HepG2 (cell line): Measurements from ENCODE around the gene CYLC2. TPM values are rescaled to one million over a fixed set of nuclear protein-coding genes. Genes with fewer than 3 reads are reported as not detected.

ENCODE experiments used
- ATAC-seq: fragments of 200-7000 bp; cut with Tn5 transposase; 3 replicates; pipeline ENCODE4 v1.9.1; 2020; ENCODE audit warnings: mild to moderate bottlenecking, moderate library complexity
- BruUV-seq: library from RNA; stranded (reverse); fragments of 400-500 nt; replicated peaks from 2 replicates; lab custom pipeline; 2021; lab: Mats Ljungman, UMichigan
- CTCF ChIA-PET: fragments of 300-600 bp; formaldehyde crosslinking; extraction: SDS; loops from one replicate; lab custom pipeline; 2021; ENCODE audit warnings: low total read pairs, inconsistent platforms, low intra/inter-chr PET ratio; lab: Yijun Ruan, JAX
- POLR2A ChIA-PET: fragments of 350-600 bp; sonication (Branson Sonifier 250); formaldehyde crosslinking; loops from one replicate; lab custom pipeline; 2020; ENCODE audit warnings: antibody characterized with exemption, inconsistent platforms; lab: Yijun Ruan, JAX
- DNase-seq: peaks from one replicate; pipeline ENCODE4 v3.0.0-alpha.2; 2015; ENCODE audit warnings: low spot score
- FAIRE-seq: peaks from 3 replicates; lab custom pipeline; 2011; peaks lifted over from hg19 to GRCh38; lab: Jason Lieb, UNC
- H2AFZ ChIP-seq: one replicate; pipeline ENCODE4 v1.6.1; 2011; ENCODE audit warnings: low read length, inconsistent platforms
- H3K27ac ChIP-seq: fragments of 300-600 bp; 3 replicates; pipeline ENCODE4 v1.8.0; 2011; ENCODE audit warnings: mixed run types, mild to moderate bottlenecking, mixed read lengths, low read length, inconsistent platforms; ENCODE audit not compliant: insufficient read depth; ENCODE audit errors: extremely low read length
- H3K27me3 ChIP-seq, 2 experiments: fragments of 200-600 bp in 1 of 2; 2 replicates in 1 of 2; 3 replicates in 1 of 2; pipeline versions ENCODE4 v1.6.0 to v1.8.0; 2011; ENCODE audit warnings: low read length in 2 of 2, mild to moderate bottlenecking in 2 of 2, moderate library complexity in 2 of 2, inconsistent platforms in 1 of 2; ENCODE audit not compliant: insufficient read depth in 2 of 2, control insufficient read depth in 1 of 2
- H3K36me3 ChIP-seq, 2 experiments: fragments of 200-600 bp in 1 of 2; replicated peaks in 1 of 2; 2 replicates in 1 of 2; 3 replicates in 1 of 2; pipeline versions ENCODE4 v1.5.1 to v1.8.0; 2011; ENCODE audit warnings: low read length in 2 of 2, inconsistent platforms in 1 of 2; ENCODE audit not compliant: insufficient read depth in 2 of 2, control insufficient read depth in 1 of 2
- H3K4me1 ChIP-seq: 2 replicates; pipeline ENCODE4 v1.5.1; 2012; ENCODE audit warnings: low read length, inconsistent platforms; ENCODE audit not compliant: insufficient read depth
- H3K4me2 ChIP-seq: 2 replicates; pipeline ENCODE4 v1.6.0; 2011; ENCODE audit warnings: low read depth, low read length, inconsistent platforms
- H3K4me3 ChIP-seq, 3 experiments: fragments of 200-600 bp in 1 of 3; sonication (generic), shearing (Covaris generic) in 1 of 3; replicated peaks in 1 of 3; 2 replicates each; pipeline ENCODE4 v1.5.1; 2011 to 2016; ENCODE audit warnings: low read length in 3 of 3, inconsistent platforms in 2 of 3, low read depth in 2 of 3, mild to moderate bottlenecking in 2 of 3, control low read depth in 1 of 3, mixed read lengths in 1 of 3; ENCODE audit not compliant: insufficient read depth in 1 of 3
- H3K79me2 ChIP-seq: one replicate; pipeline ENCODE4 v1.6.1; 2011; ENCODE audit warnings: low read length, inconsistent platforms; ENCODE audit not compliant: insufficient read depth
- H3K9ac ChIP-seq: 2 replicates; pipeline ENCODE4 v1.6.0; 2011; ENCODE audit warnings: mild to moderate bottlenecking, low read depth, low read length, inconsistent platforms; ENCODE audit not compliant: insufficient read depth
- H3K9me3 ChIP-seq: 2 replicates; pipeline ENCODE4 v1.5.1; 2012; ENCODE audit warnings: mild to moderate bottlenecking, low read length
- H4K20me1 ChIP-seq: 2 replicates; pipeline ENCODE4 v1.6.0; 2011; ENCODE audit warnings: inconsistent platforms, mild to moderate bottlenecking, low read length, moderate library complexity; ENCODE audit not compliant: insufficient read depth
- HNRNPL ChIP-seq: fragments of 200-400 bp; formaldehyde crosslinking; IDR thresholded peaks from 2 replicates; pipeline ENCODE4 v1.6.1; 2017; ENCODE audit warnings: mild to moderate bottlenecking, low read depth, low read length
- MAFK ChIP-seq, 2 experiments: IDR thresholded peaks in 1 of 2; conservative IDR thresholded peaks in 1 of 2; 2 replicates each; pipeline ENCODE4 v1.6.1; 2011; ENCODE audit warnings: improper control_type of control experiment in 2 of 2, low read length in 2 of 2
- MTA1 ChIP-seq: sonication (generic); formaldehyde crosslinking; IDR thresholded peaks from 2 replicates; pipeline ENCODE4 v1.4.0; 2020; ENCODE audit warnings: missing genetic modification reagents, mild to moderate bottlenecking, borderline replicate concordance
- NR1H2 ChIP-seq: sonication (generic); formaldehyde crosslinking; IDR thresholded peaks from 2 replicates; pipeline ENCODE4 v1.8.1; 2022; ENCODE audit warnings: low read depth, missing genetic modification reagents, borderline replicate concordance
- ZNF124 ChIP-seq: sonication (generic); formaldehyde crosslinking; IDR thresholded peaks from 2 replicates; pipeline ENCODE4 v1.4.0; 2020; ENCODE audit warnings: missing genetic modification reagents
- WGBS: methylation state at CpG from one replicate; pipeline ENCODE4 v1.1.6; 2017; ENCODE audit warnings: low lambda C conversion rate; 5-methylcytosine and 5-hydroxymethylcytosine counted together
- in situ Hi-C: cut with HindIII; loops from 2 replicates; pipeline ENCODE4 v1.10.0; 2017; ENCODE audit warnings: low pct_unique_long_range_greater_than_20kb; ENCODE audit not compliant: extremely low pct_ligation_motif_present
- intact Hi-C: fragments of 100-400 bp; cut with micrococcal nuclease; formaldehyde crosslinking; loops from one replicate; pipeline ENCODE4 v1.10.0; 2022; ENCODE audit not compliant: unreplicated experiment
- polyA plus RNA-seq, 8 experiments: library from polyadenylated mRNA; depleted of rRNA in 3 of 8; stranded (reverse) in 7 of 8; unstranded in 1 of 8; fragments of >200 nt; fragmentation: Illumina TruSeq in 4 of 8; extraction: Trizol in 4 of 8; gene quantifications; 2 replicates each; pipeline versions ENCODE4 v1.2.1 to v1.2.3, GENCODE V29; 2011 to 2016; ENCODE audit warnings: low read depth in 4 of 8, missing spikeins in 1 of 8, mixed read lengths in 1 of 8; ENCODE audit not compliant: insufficient read depth in 1 of 8
- total RNA-seq, 5 experiments: library from RNA; depleted of rRNA; stranded (reverse); fragments of >200 nt; fragmentation: Illumina TruSeq; extraction: Trizol; gene quantifications; 2 replicates each; pipeline ENCODE4 v1.2.3, GENCODE V29; 2016; ENCODE audit warnings: low read depth in 1 of 5
- TF ChIP-seq, protein P1 (sequence below): sonication (generic); formaldehyde crosslinking; IDR thresholded peaks from 2 replicates; pipeline ENCODE4 v1.5.0; 2020; ENCODE audit warnings: missing genetic modification reagents
- TF ChIP-seq, protein P2 (sequence below): sonication (generic); formaldehyde crosslinking; IDR thresholded peaks from 2 replicates; pipeline ENCODE4 v1.4.0; 2020; ENCODE audit warnings: mild to moderate bottlenecking, missing genetic modification reagents
- TF ChIP-seq, protein P3 (sequence below): sonication (generic); formaldehyde crosslinking; IDR thresholded peaks from 2 replicates; pipeline ENCODE4 v1.9.0; 2021; ENCODE audit warnings: mild to moderate bottlenecking, missing genetic modification reagents

CYLC2 gene
- total and polyA plus RNA-seq, 2 of the 13 experiments (the other 11 are each of a cell fraction or from before 2014, with no cell fraction given) = not detected

DNA sequence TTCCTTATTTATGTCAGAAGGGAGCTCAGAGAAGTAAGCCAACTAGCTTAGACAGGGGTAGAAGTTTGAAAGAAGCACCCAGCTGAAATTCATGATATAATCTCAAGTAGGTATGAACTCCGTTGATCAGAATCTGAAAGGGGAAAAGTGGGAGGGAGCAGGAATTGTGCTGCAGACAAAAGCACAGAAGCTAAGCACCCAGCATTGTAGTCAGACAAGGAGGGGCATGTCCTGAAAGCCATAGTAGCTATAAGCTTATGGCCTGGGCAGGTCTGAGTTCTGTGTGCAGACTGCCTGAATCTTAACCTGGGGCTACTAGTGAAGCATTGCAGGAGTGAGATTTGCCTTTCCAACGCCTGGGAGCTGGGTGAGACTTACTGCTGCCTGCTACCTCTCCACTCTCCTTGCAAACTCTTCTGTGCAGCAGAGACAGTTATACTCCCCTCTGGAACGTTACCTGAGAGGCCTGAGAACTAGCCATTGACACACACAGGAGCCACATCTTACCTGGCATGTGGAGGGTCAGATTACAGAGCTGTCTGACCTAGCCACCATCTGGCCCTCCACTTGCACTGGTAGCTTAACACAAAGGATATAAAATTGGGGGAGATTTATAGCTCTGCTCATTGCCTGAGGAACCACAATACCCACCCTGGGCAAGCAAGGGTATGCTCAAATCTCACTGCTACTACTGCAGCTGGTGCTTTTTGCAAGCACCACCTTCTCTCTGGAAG lies 9.8 kb upstream of the CYLC2 start:
- WGBS = 0% methylated on average over 3 of the region's 3 CpGs
- Histone ChIP-seq H3K9me3 (no peaks in the 10 kb centered on the region), H3K4me2 (no peak overlapping the region), H3K4me3 (no peak overlapping the region), H3K4me1 (no peaks in the 10 kb centered on the region), H3K27ac (no peak overlapping the region), H3K79me2 (no peaks in the 10 kb centered on the region), H3K27me3 (no peaks in the 10 kb centered on the region), H3K9ac (no peak overlapping the region), H3K36me3 (no peaks in the 10 kb centered on the region), H4K20me1 (no peaks in the 10 kb centered on the region), H2AFZ (no peak overlapping the region)
- in situ Hi-C loops (no loop called here), intact Hi-C loops (no loop called here)
- DNase-seq (no peak), FAIRE-seq (no peak), ATAC-seq (no peak)
- BruUV-seq = no TSS peak
- ChIA-PET CTCF (no interaction called here), POLR2A (no interaction called here)
- no peak for TF ChIP-seq MTA1 (CRISPR knock-in tag)
- TF ChIP-seq HNRNPL = no peak
- TF ChIP-seq, protein P1, sequence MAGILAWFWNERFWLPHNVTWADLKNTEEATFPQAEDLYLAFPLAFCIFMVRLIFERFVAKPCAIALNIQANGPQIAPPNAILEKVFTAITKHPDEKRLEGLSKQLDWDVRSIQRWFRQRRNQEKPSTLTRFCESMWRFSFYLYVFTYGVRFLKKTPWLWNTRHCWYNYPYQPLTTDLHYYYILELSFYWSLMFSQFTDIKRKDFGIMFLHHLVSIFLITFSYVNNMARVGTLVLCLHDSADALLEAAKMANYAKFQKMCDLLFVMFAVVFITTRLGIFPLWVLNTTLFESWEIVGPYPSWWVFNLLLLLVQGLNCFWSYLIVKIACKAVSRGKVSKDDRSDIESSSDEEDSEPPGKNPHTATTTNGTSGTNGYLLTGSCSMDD (CRISPR knock-in tag) = no peak
- TF ChIP-seq ZNF124 (CRISPR knock-in tag) = no peak
- TF ChIP-seq NR1H2 (CRISPR knock-in tag) = no peak
- TF ChIP-seq, protein P2, sequence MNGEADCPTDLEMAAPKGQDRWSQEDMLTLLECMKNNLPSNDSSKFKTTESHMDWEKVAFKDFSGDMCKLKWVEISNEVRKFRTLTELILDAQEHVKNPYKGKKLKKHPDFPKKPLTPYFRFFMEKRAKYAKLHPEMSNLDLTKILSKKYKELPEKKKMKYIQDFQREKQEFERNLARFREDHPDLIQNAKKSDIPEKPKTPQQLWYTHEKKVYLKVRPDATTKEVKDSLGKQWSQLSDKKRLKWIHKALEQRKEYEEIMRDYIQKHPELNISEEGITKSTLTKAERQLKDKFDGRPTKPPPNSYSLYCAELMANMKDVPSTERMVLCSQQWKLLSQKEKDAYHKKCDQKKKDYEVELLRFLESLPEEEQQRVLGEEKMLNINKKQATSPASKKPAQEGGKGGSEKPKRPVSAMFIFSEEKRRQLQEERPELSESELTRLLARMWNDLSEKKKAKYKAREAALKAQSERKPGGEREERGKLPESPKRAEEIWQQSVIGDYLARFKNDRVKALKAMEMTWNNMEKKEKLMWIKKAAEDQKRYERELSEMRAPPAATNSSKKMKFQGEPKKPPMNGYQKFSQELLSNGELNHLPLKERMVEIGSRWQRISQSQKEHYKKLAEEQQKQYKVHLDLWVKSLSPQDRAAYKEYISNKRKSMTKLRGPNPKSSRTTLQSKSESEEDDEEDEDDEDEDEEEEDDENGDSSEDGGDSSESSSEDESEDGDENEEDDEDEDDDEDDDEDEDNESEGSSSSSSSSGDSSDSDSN (CRISPR knock-in tag) = no peak
- no peak for TF ChIP-seq MAFK (conservative IDR thresholded peaks at IDR 0.05 in 1 of 2, IDR thresholded peaks at IDR 0.05 in 1 of 2; ENCODE audit: low read length in 2 of 2)
- TF ChIP-seq, protein P3, sequence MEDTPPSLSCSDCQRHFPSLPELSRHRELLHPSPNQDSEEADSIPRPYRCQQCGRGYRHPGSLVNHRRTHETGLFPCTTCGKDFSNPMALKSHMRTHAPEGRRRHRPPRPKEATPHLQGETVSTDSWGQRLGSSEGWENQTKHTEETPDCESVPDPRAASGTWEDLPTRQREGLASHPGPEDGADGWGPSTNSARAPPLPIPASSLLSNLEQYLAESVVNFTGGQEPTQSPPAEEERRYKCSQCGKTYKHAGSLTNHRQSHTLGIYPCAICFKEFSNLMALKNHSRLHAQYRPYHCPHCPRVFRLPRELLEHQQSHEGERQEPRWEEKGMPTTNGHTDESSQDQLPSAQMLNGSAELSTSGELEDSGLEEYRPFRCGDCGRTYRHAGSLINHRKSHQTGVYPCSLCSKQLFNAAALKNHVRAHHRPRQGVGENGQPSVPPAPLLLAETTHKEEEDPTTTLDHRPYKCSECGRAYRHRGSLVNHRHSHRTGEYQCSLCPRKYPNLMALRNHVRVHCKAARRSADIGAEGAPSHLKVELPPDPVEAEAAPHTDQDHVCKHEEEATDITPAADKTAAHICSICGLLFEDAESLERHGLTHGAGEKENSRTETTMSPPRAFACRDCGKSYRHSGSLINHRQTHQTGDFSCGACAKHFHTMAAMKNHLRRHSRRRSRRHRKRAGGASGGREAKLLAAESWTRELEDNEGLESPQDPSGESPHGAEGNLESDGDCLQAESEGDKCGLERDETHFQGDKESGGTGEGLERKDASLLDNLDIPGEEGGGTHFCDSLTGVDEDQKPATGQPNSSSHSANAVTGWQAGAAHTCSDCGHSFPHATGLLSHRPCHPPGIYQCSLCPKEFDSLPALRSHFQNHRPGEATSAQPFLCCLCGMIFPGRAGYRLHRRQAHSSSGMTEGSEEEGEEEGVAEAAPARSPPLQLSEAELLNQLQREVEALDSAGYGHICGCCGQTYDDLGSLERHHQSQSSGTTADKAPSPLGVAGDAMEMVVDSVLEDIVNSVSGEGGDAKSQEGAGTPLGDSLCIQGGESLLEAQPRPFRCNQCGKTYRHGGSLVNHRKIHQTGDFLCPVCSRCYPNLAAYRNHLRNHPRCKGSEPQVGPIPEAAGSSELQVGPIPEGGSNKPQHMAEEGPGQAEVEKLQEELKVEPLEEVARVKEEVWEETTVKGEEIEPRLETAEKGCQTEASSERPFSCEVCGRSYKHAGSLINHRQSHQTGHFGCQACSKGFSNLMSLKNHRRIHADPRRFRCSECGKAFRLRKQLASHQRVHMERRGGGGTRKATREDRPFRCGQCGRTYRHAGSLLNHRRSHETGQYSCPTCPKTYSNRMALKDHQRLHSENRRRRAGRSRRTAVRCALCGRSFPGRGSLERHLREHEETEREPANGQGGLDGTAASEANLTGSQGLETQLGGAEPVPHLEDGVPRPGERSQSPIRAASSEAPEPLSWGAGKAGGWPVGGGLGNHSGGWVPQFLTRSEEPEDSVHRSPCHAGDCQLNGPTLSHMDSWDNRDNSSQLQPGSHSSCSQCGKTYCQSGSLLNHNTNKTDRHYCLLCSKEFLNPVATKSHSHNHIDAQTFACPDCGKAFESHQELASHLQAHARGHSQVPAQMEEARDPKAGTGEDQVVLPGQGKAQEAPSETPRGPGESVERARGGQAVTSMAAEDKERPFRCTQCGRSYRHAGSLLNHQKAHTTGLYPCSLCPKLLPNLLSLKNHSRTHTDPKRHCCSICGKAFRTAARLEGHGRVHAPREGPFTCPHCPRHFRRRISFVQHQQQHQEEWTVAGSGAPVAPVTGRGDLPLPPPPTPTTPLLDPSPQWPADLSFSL (CRISPR knock-in tag) = no peak
